Measurements from ENCODE around the gene MARCHF9. TPM values are rescaled to one million over a fixed set of nuclear protein-coding genes. Genes with fewer than 3 reads are reported as not detected.
A peak's percentile ranks its signal among the peaks of the same experiment; 100 is the strongest.

Gene MARCHF9
- total RNA-seq, 2 donors from 2014 or later, result 5.2 to 9.9 TPM

GRCh38 chr12:57741844-57742738 lies 12.8 kb upstream of the MARCHF9 start:
- TF ChIP-seq CTCF (IDR thresholded peaks at IDR 0.05), result no peak
- no peak for TF ChIP-seq POLR2A (IDR thresholded peaks at IDR 0.05)
- 47 to 56% methylated on average over 13 to 14 of the region's 14 CpGs for WGBS, 2 donors
- H3K4me1 ChIP-seq, result peaks cover 35% of the 10 kb centered on the region
- peaks cover 0 to 2% of the 10 kb centered on the region in 2 donors for H3K36me3 ChIP-seq (replicated peaks in 1 of 2; ENCODE audit: insufficient read depth in 1 of 2, low read depth in 2 of 2)
- H3K27me3 ChIP-seq, result peaks cover 11 to 27% of the 10 kb centered on the region in 2 donors
- intact Hi-C loops (cut with DNase I), result no loop called here
- H3K4me3 ChIP-seq, result no peak overlapping the region
- H3K27ac ChIP-seq, result no peak overlapping the region
- DNase-seq (peak in 1 of 4 donors; percentile 43), ATAC-seq (no peak)
- no peaks in the 10 kb centered on the region for H3K9me3 ChIP-seq

GRCh38 chr12:57743769-57744168 lies 11.1 kb upstream of the MARCHF9 start:
- Histone ChIP-seq H3K27me3 (peaks cover 0 to 10% of the 10 kb centered on the region in 2 donors), H3K36me3 (replicated peaks in 1 of 2; ENCODE audit: insufficient read depth in 1 of 2, low read depth in 2 of 2) (peaks cover 0 to 6% of the 10 kb centered on the region in 2 donors), H3K4me1 (peaks cover 18% of the 10 kb centered on the region), H3K9me3 (no peaks in the 10 kb centered on the region), H3K4me3 (no peak overlapping the region), H3K27ac (peak overlapping the region in 1 of 4 donors; percentile 91)
- no peak for DNase-seq
- 79 to 84% methylated on average over 2 of the region's 2 CpGs for WGBS, 2 donors
- intact Hi-C loops (cut with DNase I), result no loop called here
- TF ChIP-seq POLR2A (IDR thresholded peaks at IDR 0.05) (no peak), CTCF (IDR thresholded peaks at IDR 0.05) (no peak)
- ATAC-seq, result no peak

GRCh38 chr12:57744194-57744776 lies 10.6 kb upstream of the MARCHF9 start:
- Histone ChIP-seq H3K4me3 (peak overlapping the region; percentile 58 to 79), H3K27me3 (peaks cover 0 to 5% of the 10 kb centered on the region in 2 donors), H3K27ac (peak overlapping the region; percentile 78 to 96 (median 93)), H3K4me1 (peaks cover 18% of the 10 kb centered on the region), H3K9me3 (no peaks in the 10 kb centered on the region), H3K36me3 (replicated peaks in 1 of 2; ENCODE audit: insufficient read depth in 1 of 2, low read depth in 2 of 2) (peaks cover 0 to 6% of the 10 kb centered on the region in 2 donors)
- intact Hi-C loops (cut with DNase I), result no loop called here
- TF ChIP-seq POLR2A (IDR thresholded peaks at IDR 0.05) (no peak), CTCF (IDR thresholded peaks at IDR 0.05) (no peak)
- DNase-seq, result peak; percentile 74 to 82 (median 78)
- peak; percentile 75 for ATAC-seq
- 5 to 17% methylated on average over 2 to 21 of the region's 21 CpGs for WGBS, 2 donors

GRCh38 chr12:57744777-57745484 lies 10.0 kb upstream of the MARCHF9 start, which contains the start of gene TSPAN31:
TSS of gene TSPAN31 (plus strand) at chr12:57745039. CDS start at chr12:57745155, 116 bp downstream.
- Histone ChIP-seq H3K27ac (peak within 1 kb of the TSS; percentile 91 to 96 (median 94)), H3K4me3 (peak within 1 kb of the TSS; percentile 79 to 81), H3K9me3 (no peaks in the 10 kb centered on the region), H3K27me3 (peaks cover 0 to 4% of the 10 kb centered on the region in 2 donors), H3K4me1 (peaks cover 18% of the 10 kb centered on the region), H3K36me3 (replicated peaks in 1 of 2; ENCODE audit: insufficient read depth in 1 of 2, low read depth in 2 of 2) (peaks cover 0 to 6% of the 10 kb centered on the region in 2 donors)
- 1% methylated on average over 24 to 29 of the region's 29 CpGs for WGBS, 2 donors
- peak; percentile 97 for ATAC-seq
- TF ChIP-seq CTCF (IDR thresholded peaks at IDR 0.05) (peak in 3 of 7 experiments; percentile 24 to 35 (median 29)), POLR2A (IDR thresholded peaks at IDR 0.05) (peak; percentile 44 to 72 (median 67))
- intact Hi-C loops (cut with DNase I), result no loop called here
- peak; percentile 98 to 99 (median 98) for DNase-seq
